Common myeloid progenitor, CD34-positive (primary cell): ENCODE data around the gene OLFM2.

ENCODE experiments used
- CTCF ChIA-PET: fragments of 350-600 bp; sonication (Branson Sonifier 250); formaldehyde crosslinking; loops from one replicate; lab custom pipeline; 2021; ENCODE audit warnings: antibody characterized with exemption; lab: Charles Lee
- POLR2A ChIA-PET: fragments of 350-600 bp; sonication (Branson Sonifier 250); formaldehyde crosslinking; loops from one replicate; lab custom pipeline; 2021; ENCODE audit warnings: antibody characterized with exemption; lab: Charles Lee
- DNase-seq, 3 donors: peaks; one replicate each; pipeline versions ENCODE4 v3.0.0 to v3.0.0-alpha.2; 2013
- H3K27ac ChIP-seq, 2 experiments: 1 replicate in 1 of 2; 2 replicates in 1 of 2; pipeline ENCODE4 v1.7.0; 2013; ENCODE audit warnings: inconsistent platforms in 2 of 2, low read length in 2 of 2, mild to moderate bottlenecking in 2 of 2, low read depth in 1 of 2, moderate library complexity in 1 of 2; ENCODE audit not compliant: severe bottlenecking in 2 of 2, insufficient read depth in 1 of 2, poor library complexity in 1 of 2
- H3K27me3 ChIP-seq, 5 experiments: replicated peaks in 2 of 5; 1 replicate in 3 of 5; 2 replicates in 2 of 5; pipeline versions ENCODE4 v1.6.1 to v1.7.0; 2013; ENCODE audit warnings: low read length in 4 of 5, mild to moderate bottlenecking in 2 of 5, moderate library complexity in 2 of 5, inconsistent platforms in 1 of 5; ENCODE audit not compliant: insufficient read depth in 5 of 5, control insufficient read depth in 4 of 5
- H3K36me3 ChIP-seq, 4 experiments: 1 replicate in 2 of 4; 2 replicates in 2 of 4; pipeline versions ENCODE4 v1.6.1 to v1.7.0; 2013; ENCODE audit warnings: low read length in 3 of 4, control low read depth in 1 of 4, mild to moderate bottlenecking in 1 of 4; ENCODE audit not compliant: control insufficient read depth in 4 of 4, insufficient read depth in 4 of 4
- H3K4me1 ChIP-seq, 4 experiments: 1 replicate in 3 of 4; 2 replicates in 1 of 4; pipeline versions ENCODE4 v1.6.1 to v1.7.1; 2013; ENCODE audit warnings: low read length in 3 of 4, mild to moderate bottlenecking in 3 of 4, control low read depth in 1 of 4, inconsistent platforms in 1 of 4, moderate library complexity in 1 of 4; ENCODE audit not compliant: control insufficient read depth in 4 of 4, insufficient read depth in 4 of 4; ENCODE audit errors: control extremely low read depth in 1 of 4
- H3K4me3 ChIP-seq, 7 experiments: 1 replicate in 4 of 7; 2 replicates in 3 of 7; pipeline versions ENCODE4 v1.5.1 to v1.7.0; 2013; ENCODE audit warnings: mild to moderate bottlenecking in 7 of 7, low read length in 6 of 7, moderate library complexity in 6 of 7, inconsistent platforms in 2 of 7, low read depth in 2 of 7, control low read depth in 1 of 7; ENCODE audit not compliant: insufficient read depth in 4 of 7, control insufficient read depth in 1 of 7; ENCODE audit errors: extremely low read depth in 1 of 7
- H3K9me3 ChIP-seq, 5 experiments: 1 replicate in 4 of 5; 2 replicates in 1 of 5; pipeline versions ENCODE4 v1.6.1 to v1.7.1; 2013; ENCODE audit warnings: low read length in 4 of 5, mild to moderate bottlenecking in 2 of 5, inconsistent platforms in 1 of 5, low read depth in 1 of 5, moderate library complexity in 1 of 5; ENCODE audit not compliant: control insufficient read depth in 4 of 5, insufficient read depth in 2 of 5; ENCODE audit errors: control extremely low read depth in 1 of 5
- WGBS: methylation state at CpG from one replicate; pipeline ENCODE4 v1.1.5; 2013; ENCODE audit not compliant: insufficient coverage; 5-methylcytosine and 5-hydroxymethylcytosine counted together

OLFM2 gene

GRCh38 chr19:9877780-9878510, 58.4 kb downstream of the OLFM2 start:
- Histone ChIP-seq H3K4me3 (no peak overlapping the region), H3K9me3 (peaks cover 0 to 2% (median 0%) of the 10 kb centered on the region in 5 experiments), H3K27ac (no peak overlapping the region), H3K36me3 (no peaks in the 10 kb centered on the region), H3K4me1 (no peaks in the 10 kb centered on the region), H3K27me3 (no peaks in the 10 kb centered on the region)
- 98% methylated on average over 7 of the region's 10 CpGs for WGBS
- no peak for DNase-seq
- ChIA-PET POLR2A (no interaction called here), CTCF (no interaction called here)

DNA sequence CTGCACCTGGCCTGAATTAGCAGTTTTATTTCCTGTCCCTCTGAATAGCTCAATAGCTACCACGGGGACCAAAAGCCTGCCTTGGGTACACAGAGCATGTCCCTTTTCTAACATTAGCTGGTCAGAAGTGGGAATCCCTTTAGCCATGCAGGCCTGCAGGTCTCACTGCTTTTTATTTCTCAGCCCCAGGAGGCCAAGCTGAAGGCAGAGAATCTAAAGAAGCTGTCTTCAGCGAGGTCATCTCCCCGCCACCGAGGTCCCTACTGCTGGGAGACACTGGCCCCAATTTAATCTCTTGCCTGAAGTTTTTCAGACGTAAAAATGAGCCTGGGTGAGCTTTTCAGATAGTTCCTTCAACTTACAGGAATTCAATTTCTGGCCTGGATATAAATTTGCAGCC, 60.5 kb downstream of the OLFM2 start:
- DNase-seq, result no peak
- ChIA-PET POLR2A (no interaction called here), CTCF (no interaction called here)
- WGBS, result 87% methylated on average over 5 of the region's 5 CpGs
- Histone ChIP-seq H3K4me3 (no peak overlapping the region), H3K9me3 (peaks cover 0 to 2% (median 0%) of the 10 kb centered on the region in 5 experiments), H3K27me3 (no peaks in the 10 kb centered on the region), H3K36me3 (no peaks in the 10 kb centered on the region), H3K27ac (no peak overlapping the region), H3K4me1 (no peaks in the 10 kb centered on the region)

DNA sequence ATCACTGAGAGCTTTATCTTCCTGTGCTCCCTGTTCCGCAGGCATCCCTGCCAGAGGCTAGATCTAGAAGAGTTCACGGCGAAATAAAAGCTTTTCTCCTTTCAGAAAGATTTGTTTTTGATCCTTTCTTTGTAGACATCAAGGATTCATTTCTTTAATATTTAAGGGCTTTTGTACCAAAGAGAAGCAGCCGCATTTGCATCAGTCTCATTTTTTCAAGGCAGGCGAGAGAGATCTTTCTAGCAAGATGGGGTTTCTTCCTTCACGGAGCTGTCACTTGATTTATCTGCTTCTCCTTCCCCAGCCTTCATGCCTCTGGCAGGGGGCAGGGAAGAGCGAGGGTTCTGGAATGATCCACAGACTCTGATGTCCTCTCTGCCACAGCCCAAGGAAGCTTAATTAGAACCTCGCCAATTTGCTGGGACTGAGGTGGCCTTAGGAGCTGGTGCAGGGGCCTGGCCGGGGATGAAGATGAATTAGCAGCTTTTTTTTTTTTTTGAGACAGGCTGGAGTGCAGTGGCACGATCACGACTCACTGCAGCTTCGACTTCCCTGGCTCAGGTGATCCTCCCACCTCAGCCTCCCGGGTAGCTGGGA, 61.2 kb downstream of the OLFM2 start:
- Histone ChIP-seq H3K9me3 (peaks cover 0 to 2% (median 0%) of the 10 kb centered on the region in 5 experiments), H3K36me3 (no peaks in the 10 kb centered on the region), H3K27ac (no peak overlapping the region), H3K27me3 (no peaks in the 10 kb centered on the region), H3K4me1 (no peaks in the 10 kb centered on the region), H3K4me3 (no peak overlapping the region)
- ChIA-PET CTCF (no interaction called here), POLR2A (no interaction called here)
- DNase-seq, result no peak
- 64% methylated on average over 8 of the region's 13 CpGs for WGBS

- H3K27ac ChIP-seq, result no peak overlapping the region
- ChIA-PET CTCF (interaction anchor here (1.3 kb wide), 1 partner anchor 9 kb away, joined by 3 read pairs; no protein-coding TSS in a partner anchor), POLR2A (no interaction called here)
- no peaks in the 10 kb centered on the region for H3K36me3 ChIP-seq
- H3K4me3 ChIP-seq, result no peak overlapping the region
- H3K27me3 ChIP-seq, result no peaks in the 10 kb centered on the region
- 98% methylated on average over 8 of the region's 8 CpGs for WGBS
- H3K9me3 ChIP-seq, result peaks cover 0 to under 1% (median 0%) of the 10 kb centered on the region in 5 experiments
- no peak for DNase-seq
- no peaks in the 10 kb centered on the region for H3K4me1 ChIP-seq
These were observed 63.6 kb downstream of the OLFM2 start for GRCh38 chr19:9872618-9873242.

GRCh38 chr19:9871626-9872338, 64.5 kb downstream of the OLFM2 start:
- Histone ChIP-seq H3K4me3 (no peak overlapping the region), H3K4me1 (no peaks in the 10 kb centered on the region), H3K9me3 (no peaks in the 10 kb centered on the region), H3K36me3 (no peaks in the 10 kb centered on the region), H3K27ac (no peak overlapping the region), H3K27me3 (no peaks in the 10 kb centered on the region)
- ChIA-PET POLR2A (no interaction called here), CTCF (interaction anchor here (1.1 to 1.3 kb wide), 2 partner anchors 10 kb away, joined by 3 read pairs; no protein-coding TSS in a partner anchor)
- 81% methylated on average over 13 of the region's 16 CpGs for WGBS
- DNase-seq, result no peak

GRCh38 chr19:9868983-9869617, 67.2 kb downstream of the OLFM2 start:
- WGBS, result 98% methylated on average over 5 of the region's 7 CpGs
- DNase-seq, result no peak
- H3K4me1 ChIP-seq, result no peaks in the 10 kb centered on the region
- CTCF ChIA-PET, result interaction anchor here (0.6 kb wide), 1 partner anchor 163 kb away, joined by 4 read pairs; no protein-coding TSS in a partner anchor
- H3K27ac ChIP-seq, result no peak overlapping the region
- H3K4me3 ChIP-seq, result no peak overlapping the region
- H3K27me3 ChIP-seq, result no peaks in the 10 kb centered on the region
- H3K9me3 ChIP-seq, result no peaks in the 10 kb centered on the region
- no peaks in the 10 kb centered on the region for H3K36me3 ChIP-seq
- POLR2A ChIA-PET, result no interaction called here
